Mammary epithelial cell (primary cell): ENCODE data around the gene RPS6KA2.

Source experiments
- CTCF ChIP-seq, 2 donors: IDR thresholded peaks in 1 of 2; conservative IDR thresholded peaks in 1 of 2; 2 replicates each; pipeline ENCODE4 v1.5.1; 2011 to 2012; ENCODE audit warnings: inconsistent platforms in 2 of 2, low read length in 2 of 2, mild to moderate bottlenecking in 2 of 2, control low read depth in 1 of 2, low read depth in 1 of 2; ENCODE audit not compliant: insufficient read depth in 1 of 2; ENCODE audit errors: extremely low read depth in 1 of 2
- EZH2 ChIP-seq: IDR thresholded peaks from 2 replicates; pipeline ENCODE4 v1.6.1; 2012; ENCODE audit warnings: low read length, inconsistent platforms, borderline replicate concordance

GRCh38 chr6:166639921-166640320 is 12.9 kb upstream of the RPS6KA2 start:
- no peak for TF ChIP-seq CTCF (conservative IDR thresholded peaks at IDR 0.05 in 1 of 2, IDR thresholded peaks at IDR 0.05 in 1 of 2; ENCODE audit: extremely low read depth in 1 of 2, insufficient read depth in 1 of 2, low read depth in 1 of 2, low read length in 2 of 2)
- TF ChIP-seq EZH2: no peak
